H4 (cell line): Measurements from ENCODE around the gene TNFRSF17. TPM values are rescaled to one million over a fixed set of nuclear protein-coding genes. Genes with fewer than 3 reads are reported as not detected.

Experiments
- DNase-seq: peaks from one replicate; pipeline ENCODE4 v3.0.0-alpha.2; 2015; ENCODE audit warnings: low spot score
- total RNA-seq: library from RNA; depleted of rRNA; stranded (reverse); fragments of >200 nt; shearing (Covaris generic); gene quantifications from 2 replicates; pipeline ENCODE4 v1.2.3, GENCODE V29; 2014; rRNA removed

TNFRSF17 gene
- total RNA-seq, 1 experiment from 2014 or later: not detected

DNA sequence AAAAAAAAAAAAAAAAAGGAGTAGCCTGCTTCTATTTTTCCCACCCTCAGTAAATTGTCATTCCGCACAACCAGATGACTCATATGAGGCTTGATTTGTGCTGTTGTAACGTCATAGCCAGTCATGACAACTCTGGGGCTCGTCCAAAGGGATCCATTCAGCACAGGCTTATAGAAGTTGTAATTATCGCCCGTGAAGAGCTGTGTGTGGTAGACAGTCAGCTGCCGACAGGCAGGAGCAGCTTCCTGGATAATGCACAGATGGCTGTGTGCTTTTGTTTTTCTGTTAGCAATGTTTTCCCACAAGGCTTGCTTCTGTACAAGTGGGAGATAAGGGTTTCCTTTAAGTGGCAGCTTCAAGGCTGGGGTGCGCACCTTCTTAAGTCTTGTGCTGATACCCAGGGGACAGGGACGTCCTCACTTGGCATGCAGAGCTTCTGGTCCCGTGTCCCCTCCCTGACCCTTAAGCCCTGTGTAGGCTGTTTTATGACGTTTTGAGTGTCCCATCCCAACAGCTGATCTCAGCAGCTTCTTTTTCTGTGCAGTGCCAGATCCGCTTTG, 37.5 kb downstream of the TNFRSF17 start:
- DNase-seq: no peak

- DNase-seq: no peak
Measured at GRCh38 chr16:12006637-12007036, 41.6 kb downstream of the TNFRSF17 start.

DNA sequence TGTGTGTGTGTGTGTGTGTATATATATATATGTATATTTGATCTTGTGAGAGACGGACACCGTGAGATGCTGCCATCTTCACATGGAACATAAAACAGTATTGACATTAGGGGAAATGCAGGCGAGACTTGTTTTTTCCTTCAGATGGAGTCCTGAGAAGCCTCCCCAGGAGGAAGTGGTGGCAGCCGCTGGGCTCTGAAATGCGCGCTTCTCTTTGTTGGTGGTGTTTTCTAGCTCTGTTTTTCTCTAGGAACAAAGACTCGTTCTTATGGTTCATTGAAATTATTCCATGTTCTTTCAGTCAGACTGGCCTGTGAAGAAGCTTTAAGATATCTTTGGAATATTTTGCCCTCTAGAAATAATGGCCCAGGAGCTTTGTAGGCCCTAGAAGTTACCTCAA, 44.5 kb downstream of the TNFRSF17 start:
- DNase-seq: no peak

GRCh38 chr16:12009922-12010321, 44.9 kb downstream of the TNFRSF17 start:
- no peak for DNase-seq

DNA sequence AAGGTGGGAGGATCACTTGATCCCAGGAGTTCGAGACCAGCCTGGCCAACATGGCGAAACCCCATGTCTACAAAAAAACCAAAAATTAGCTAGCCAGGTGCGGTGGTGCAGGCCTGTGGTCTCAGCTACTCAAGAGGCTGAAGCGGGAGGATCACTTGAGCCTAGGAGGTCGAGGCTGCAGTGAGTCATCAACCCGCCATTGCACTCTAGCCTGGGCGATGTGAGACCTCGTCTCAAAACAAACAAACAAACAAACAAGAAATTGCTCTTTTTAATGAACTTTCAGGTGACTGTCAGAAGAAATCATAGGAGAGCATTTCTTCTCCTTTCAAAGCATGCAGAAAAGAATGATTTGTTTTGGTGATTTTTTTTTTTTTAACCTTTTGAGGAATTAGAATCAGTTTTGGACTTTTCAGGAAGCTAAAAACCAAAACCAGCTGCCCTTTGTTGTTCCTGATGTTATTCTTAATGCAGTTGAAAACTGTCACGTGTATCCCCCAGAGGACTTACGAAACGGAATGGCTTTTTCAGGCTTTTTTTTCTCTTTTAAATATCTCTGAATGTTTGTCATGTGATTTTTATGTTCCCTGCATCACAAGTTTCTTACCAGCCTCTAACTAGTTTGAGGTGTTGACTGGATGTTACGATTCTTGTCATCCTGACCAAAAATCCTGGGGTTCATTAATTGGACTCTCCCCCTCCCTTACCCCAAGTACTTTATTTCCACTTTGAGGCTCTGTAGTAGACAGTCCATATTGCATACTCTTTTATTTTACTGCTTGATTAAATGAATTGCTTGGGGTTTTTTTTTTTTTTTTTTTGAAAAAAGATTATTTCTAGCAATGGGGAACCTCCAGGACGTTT, 45.6 kb downstream of the TNFRSF17 start:
- DNase-seq: no peak

DNA sequence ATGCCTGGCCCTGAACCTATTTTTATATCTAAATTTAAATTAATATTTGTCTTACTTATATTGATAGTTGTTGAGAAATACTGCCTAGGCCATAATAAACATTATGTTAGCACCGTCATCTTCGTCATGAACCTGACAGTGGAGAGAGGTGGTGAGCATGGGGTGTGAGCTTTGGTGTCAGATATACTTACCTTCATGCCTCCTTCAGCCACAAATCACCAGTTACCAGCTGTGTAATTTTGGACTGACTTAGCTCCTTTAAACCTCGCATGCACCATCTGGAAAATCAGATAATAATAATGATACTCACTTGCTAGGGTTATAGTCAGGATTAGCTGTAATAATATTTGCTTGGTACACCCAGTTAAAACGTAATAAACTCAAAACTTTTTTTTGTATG, 46.6 kb downstream of the TNFRSF17 start:
- DNase-seq: no peak

DNA sequence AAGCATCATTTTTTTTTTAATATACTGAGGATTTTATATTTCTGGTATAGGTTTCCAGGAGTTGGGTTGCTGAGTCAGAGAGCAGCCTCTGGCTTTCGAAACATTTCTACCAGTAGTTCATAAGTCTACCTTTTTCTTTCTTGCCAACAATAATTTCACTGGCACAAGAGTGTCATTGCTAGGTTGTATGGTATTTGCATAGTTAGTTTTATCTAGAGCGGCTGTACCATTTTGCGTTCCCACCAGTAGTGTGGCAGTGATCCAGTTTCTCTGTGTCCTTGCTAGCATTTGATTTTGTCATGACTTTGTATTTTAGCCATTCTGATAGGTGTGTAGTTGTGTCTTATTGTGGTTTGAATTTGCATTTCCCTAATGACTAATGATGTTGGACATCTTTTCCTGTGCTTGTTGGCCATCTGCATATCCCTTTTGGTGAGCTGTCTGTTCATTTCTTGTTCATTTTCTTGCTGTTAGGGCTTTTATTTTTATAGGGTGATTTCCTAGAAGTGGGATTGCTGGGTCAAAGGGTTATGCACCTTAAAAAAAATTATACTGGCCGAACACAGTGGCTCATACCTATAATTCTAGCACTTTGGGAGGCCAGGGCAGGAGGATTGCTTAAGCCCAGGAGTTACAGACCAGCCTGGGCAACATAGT, 51.4 kb downstream of the TNFRSF17 start:
- no peak for DNase-seq

DNA sequence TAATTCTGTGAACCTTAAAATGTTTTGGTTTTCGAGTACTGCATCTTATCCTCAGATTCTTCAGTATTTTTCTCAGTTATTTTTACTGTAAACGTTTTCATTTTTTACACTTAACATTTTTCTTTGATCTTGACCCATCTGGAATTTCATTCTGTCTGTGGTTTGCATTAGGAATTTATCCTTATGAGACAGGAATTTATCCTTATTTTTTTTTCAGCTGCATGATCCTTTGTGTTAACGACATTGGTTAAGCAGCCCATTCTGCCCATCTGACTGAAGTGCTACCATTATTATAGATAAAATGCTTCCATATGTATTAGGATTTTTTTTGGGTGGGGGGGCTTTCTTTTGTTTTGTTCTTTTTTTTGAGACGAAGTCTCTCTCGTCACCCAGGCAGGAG, 52.5 kb downstream of the TNFRSF17 start:
- DNase-seq: no peak

Other genes starting within 250 kb of the TNFRSF17 start
- gene TXNDC11, start 222.4 kb upstream of the TNFRSF17 start, total RNA-seq: 23.7 and 24.4 TPM in 2 replicates
- gene ZC3H7A, start 168.0 kb upstream of the TNFRSF17 start, total RNA-seq: 16.7 and 19.4 TPM in 2 replicates
- gene RSL1D1, start 113.7 kb upstream of the TNFRSF17 start, total RNA-seq: 242 and 250 TPM in 2 replicates
- gene GSPT1, start 49.3 kb upstream of the TNFRSF17 start, total RNA-seq: 66.2 and 76.1 TPM in 2 replicates
- gene NPIPB2, start 23.2 kb upstream of the TNFRSF17 start, total RNA-seq: 1.0 TPM in 1 of 2 replicates, not detected in the other
- 3.8 and 4.8 TPM in 2 replicates for gene SNX29, start 11.5 kb downstream of the TNFRSF17 start, total RNA-seq